Neuron (in vitro differentiated cells): ENCODE results near the gene BAIAP3.

Experiments used
- H2AFZ ChIP-seq: one replicate; pipeline ENCODE4 v1.6.1; 2013; ENCODE audit warnings: low read depth, mild to moderate bottlenecking, inconsistent platforms, low read length, moderate library complexity
- H3K27me3 ChIP-seq: one replicate; pipeline ENCODE4 v1.6.1; 2013; ENCODE audit warnings: low read length; ENCODE audit not compliant: insufficient read depth
- H3K36me3 ChIP-seq: one replicate; pipeline ENCODE4 v1.6.1; 2013; ENCODE audit warnings: low read length; ENCODE audit not compliant: insufficient read depth
- H3K4me1 ChIP-seq: one replicate; pipeline ENCODE4 v1.6.1; 2013; ENCODE audit warnings: low read length; ENCODE audit not compliant: insufficient read depth
- H3K4me3 ChIP-seq: 2 replicates; pipeline ENCODE4 v1.5.1; 2013; ENCODE audit warnings: mild to moderate bottlenecking, low read length, moderate library complexity
- H3K9me3 ChIP-seq: one replicate; pipeline ENCODE4 v1.6.1; 2013; ENCODE audit warnings: low read length

The BAIAP3 gene

GRCh38 chr16:1345087-1345486 is 11.6 kb downstream of the BAIAP3 start:
- Histone ChIP-seq H3K27me3 (no peaks in the 10 kb centered on the region), H3K36me3 (peaks cover 33% of the 10 kb centered on the region), H3K4me1 (no peaks in the 10 kb centered on the region), H2AFZ (no peak overlapping the region), H3K4me3 (no peak overlapping the region), H3K9me3 (no peaks in the 10 kb centered on the region)

GRCh38 chr16:1345651-1346421 is 12.4 kb downstream of the BAIAP3 start:
- Histone ChIP-seq H3K4me1 (peaks cover 6% of the 10 kb centered on the region), H3K4me3 (no peak overlapping the region), H3K27me3 (no peaks in the 10 kb centered on the region), H2AFZ (no peak overlapping the region), H3K9me3 (no peaks in the 10 kb centered on the region), H3K36me3 (peaks cover 38% of the 10 kb centered on the region)

- Histone ChIP-seq H3K4me3 (no peak overlapping the region), H3K36me3 (peaks cover 31% of the 10 kb centered on the region), H3K4me1 (peaks cover 10% of the 10 kb centered on the region), H2AFZ (no peak overlapping the region), H3K27me3 (no peaks in the 10 kb centered on the region), H3K9me3 (no peaks in the 10 kb centered on the region)
These were observed 13.2 kb downstream of the BAIAP3 start for GRCh38 chr16:1346422-1347285.

GRCh38 chr16:1347286-1347855 is 13.9 kb downstream of the BAIAP3 start:
- H3K9me3 ChIP-seq = no peaks in the 10 kb centered on the region
- H3K27me3 ChIP-seq = no peaks in the 10 kb centered on the region
- no peak overlapping the region for H3K4me3 ChIP-seq
- H3K36me3 ChIP-seq = peaks cover 27% of the 10 kb centered on the region
- H3K4me1 ChIP-seq = peaks cover 11% of the 10 kb centered on the region
- no peak overlapping the region for H2AFZ ChIP-seq

GRCh38 chr16:1347962-1348361 is 14.5 kb downstream of the BAIAP3 start:
- Histone ChIP-seq H2AFZ (no peak overlapping the region), H3K27me3 (no peaks in the 10 kb centered on the region), H3K36me3 (peaks cover 27% of the 10 kb centered on the region), H3K4me3 (no peak overlapping the region), H3K9me3 (no peaks in the 10 kb centered on the region), H3K4me1 (peaks cover 15% of the 10 kb centered on the region)

- Histone ChIP-seq H3K4me1 (peaks cover 18% of the 10 kb centered on the region), H3K36me3 (peaks cover 27% of the 10 kb centered on the region), H3K9me3 (no peaks in the 10 kb centered on the region), H3K27me3 (no peaks in the 10 kb centered on the region), H2AFZ (no peak overlapping the region), H3K4me3 (no peak overlapping the region)
These were observed 15.0 kb downstream of the BAIAP3 start for GRCh38 chr16:1348441-1348840.

- H3K27me3 ChIP-seq = no peaks in the 10 kb centered on the region
- H3K4me3 ChIP-seq = no peak overlapping the region
- no peaks in the 10 kb centered on the region for H3K9me3 ChIP-seq
- H2AFZ ChIP-seq = no peak overlapping the region
- peaks cover 18% of the 10 kb centered on the region for H3K4me1 ChIP-seq
- peaks cover 27% of the 10 kb centered on the region for H3K36me3 ChIP-seq
These were observed 15.5 kb downstream of the BAIAP3 start for GRCh38 chr16:1348926-1349325.

GRCh38 chr16:1349351-1349750 is 15.9 kb downstream of the BAIAP3 start:
- no peaks in the 10 kb centered on the region for H3K9me3 ChIP-seq
- H3K4me1 ChIP-seq = peaks cover 18% of the 10 kb centered on the region
- no peak overlapping the region for H2AFZ ChIP-seq
- no peak overlapping the region for H3K4me3 ChIP-seq
- H3K27me3 ChIP-seq = no peaks in the 10 kb centered on the region
- H3K36me3 ChIP-seq = peaks cover 27% of the 10 kb centered on the region

DNA sequence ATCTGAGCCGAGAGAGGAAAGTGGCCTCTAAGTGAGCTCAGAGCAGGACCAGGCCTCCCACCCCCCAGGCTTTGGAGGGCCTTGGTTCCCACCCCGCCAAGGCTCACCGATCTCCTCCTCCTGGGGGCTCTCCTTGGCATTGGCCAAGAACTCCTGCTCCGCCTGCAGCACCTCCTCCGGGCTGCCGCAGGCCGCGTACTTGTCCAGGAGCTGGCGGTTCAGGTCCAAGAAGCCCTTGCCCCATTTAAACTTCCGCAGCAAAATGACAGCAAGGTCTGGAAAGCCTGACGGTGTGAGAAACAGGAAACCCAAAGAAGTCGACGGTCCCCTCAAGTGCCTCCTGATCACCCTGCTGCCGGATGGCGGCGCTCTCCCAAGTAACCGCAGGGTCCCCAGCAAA is 16.5 kb downstream of the BAIAP3 start:
- Histone ChIP-seq H3K4me3 (no peak overlapping the region), H3K27me3 (no peaks in the 10 kb centered on the region), H3K9me3 (no peaks in the 10 kb centered on the region), H3K36me3 (peaks cover 27% of the 10 kb centered on the region), H3K4me1 (peaks cover 18% of the 10 kb centered on the region), H2AFZ (no peak overlapping the region)

DNA sequence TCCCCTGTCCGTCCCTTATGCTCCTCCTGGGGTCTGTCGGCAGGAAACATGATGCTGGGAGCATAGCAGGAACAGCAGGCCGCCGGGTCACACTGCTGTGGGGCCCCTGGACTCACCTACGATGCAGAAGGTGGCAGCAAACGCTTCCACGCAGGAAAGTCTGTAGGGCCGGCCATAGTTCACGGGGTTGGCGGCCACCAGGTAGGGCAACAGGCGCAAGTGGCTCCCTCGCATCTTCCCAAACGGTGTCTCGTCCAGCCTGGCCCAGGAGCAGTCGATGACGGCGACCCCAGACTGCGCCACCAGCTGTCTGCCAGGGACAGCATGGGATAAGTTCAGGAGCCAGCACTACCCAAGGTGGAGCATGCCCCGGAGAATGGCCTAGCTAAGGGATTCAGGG is 17.2 kb downstream of the BAIAP3 start:
- peak overlapping the region; percentile 81 for H3K4me3 ChIP-seq
- H3K9me3 ChIP-seq = no peaks in the 10 kb centered on the region

DNA sequence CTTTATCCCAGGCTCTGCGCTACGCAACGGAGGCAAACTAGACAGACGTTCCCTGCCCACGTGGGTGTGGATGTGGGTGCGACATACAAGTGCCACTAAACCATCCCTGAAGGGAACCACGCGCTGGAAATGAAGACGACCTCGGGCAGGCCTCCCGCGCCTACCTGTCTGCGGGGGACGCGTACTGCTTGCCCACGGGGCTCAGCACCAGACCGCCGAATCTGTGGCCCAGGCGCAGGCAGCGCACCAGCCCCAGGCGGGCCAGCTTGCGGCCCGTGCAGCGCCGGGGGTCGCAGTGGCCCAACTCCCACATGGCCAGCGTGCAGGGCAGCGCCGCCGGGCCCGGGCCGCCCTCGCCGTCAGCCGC is 17.8 kb downstream of the BAIAP3 start:
- Histone ChIP-seq H3K4me3 (peak overlapping the region; percentile 81), H3K4me1 (peaks cover 18% of the 10 kb centered on the region), H3K36me3 (peaks cover 27% of the 10 kb centered on the region), H3K27me3 (no peaks in the 10 kb centered on the region), H2AFZ (peak overlapping the region; percentile 13), H3K9me3 (no peaks in the 10 kb centered on the region)

More for the DNA sequence above, 17.2 kb downstream of the BAIAP3 start:
- H3K27me3 ChIP-seq = no peaks in the 10 kb centered on the region
- no peak overlapping the region for H2AFZ ChIP-seq
- H3K36me3 ChIP-seq = peaks cover 27% of the 10 kb centered on the region
- peaks cover 18% of the 10 kb centered on the region for H3K4me1 ChIP-seq

- H3K4me1 ChIP-seq = peaks cover 18% of the 10 kb centered on the region
- no peaks in the 10 kb centered on the region for H3K27me3 ChIP-seq
- peak within 1 kb of the TSS; percentile 81 for H3K4me3 ChIP-seq
- peak within 1 kb of the TSS; percentile 71 for H2AFZ ChIP-seq
- H3K9me3 ChIP-seq = no peaks in the 10 kb centered on the region
- H3K36me3 ChIP-seq = peaks cover 27% of the 10 kb centered on the region
These were observed 18.3 kb downstream of the BAIAP3 start, which contains the start of the genes GNPTG and TSR3 for GRCh38 chr16:1351582-1352362. Gene GNPTG (plus strand): TSS chr16:1351931. CDS start chr16:1351966, 35 bp downstream. Gene TSR3 (minus strand): TSS chr16:1351878. CDS start chr16:1351804, 74 bp downstream.
